ENCODE measurements around the gene IL4R.

GRCh38 chr16:27327586-27327915, 13.8 kb downstream of the IL4R start:
- TF ChIP-seq CTCF (conservative IDR thresholded peaks at IDR 0.05; ENCODE audit: low read depth in 2 of 2) (no peak), EZH2 (IDR thresholded peaks at IDR 0.05; ENCODE audit: low read depth, unreplicated experiment) (no peak), JUNB (IDR thresholded peaks at IDR 0.05; ENCODE audit: unreplicated experiment) (no peak), POLR2AphosphoS5 (IDR thresholded peaks at IDR 0.05; ENCODE audit: low read depth) (no peak)

All from GM23338 (cell line).